Endometrial microvascular endothelial cells (primary cell): Measurements from ENCODE around the gene ADA. TPM values are rescaled to one million over a fixed set of nuclear protein-coding genes. Genes with fewer than 3 reads are reported as not detected.

Source experiments
- in situ Hi-C: cut with HindIII; loops from 2 replicates; pipeline ENCODE4 v1.10.0; 2017; ENCODE audit warnings: low sequenced_read_pairs, low pct_unique_long_range_greater_than_20kb; ENCODE audit errors: inconsistent ontology term
- total RNA-seq: library from RNA; depleted of rRNA; stranded (reverse); fragments of >200 nt; gene quantifications from one replicate; pipeline ENCODE4 v1.2.3, GENCODE V29; 2015; ENCODE audit errors: inconsistent ontology term

ADA gene
- total RNA-seq, 1 donor from 2014 or later: 6.5 TPM

DNA sequence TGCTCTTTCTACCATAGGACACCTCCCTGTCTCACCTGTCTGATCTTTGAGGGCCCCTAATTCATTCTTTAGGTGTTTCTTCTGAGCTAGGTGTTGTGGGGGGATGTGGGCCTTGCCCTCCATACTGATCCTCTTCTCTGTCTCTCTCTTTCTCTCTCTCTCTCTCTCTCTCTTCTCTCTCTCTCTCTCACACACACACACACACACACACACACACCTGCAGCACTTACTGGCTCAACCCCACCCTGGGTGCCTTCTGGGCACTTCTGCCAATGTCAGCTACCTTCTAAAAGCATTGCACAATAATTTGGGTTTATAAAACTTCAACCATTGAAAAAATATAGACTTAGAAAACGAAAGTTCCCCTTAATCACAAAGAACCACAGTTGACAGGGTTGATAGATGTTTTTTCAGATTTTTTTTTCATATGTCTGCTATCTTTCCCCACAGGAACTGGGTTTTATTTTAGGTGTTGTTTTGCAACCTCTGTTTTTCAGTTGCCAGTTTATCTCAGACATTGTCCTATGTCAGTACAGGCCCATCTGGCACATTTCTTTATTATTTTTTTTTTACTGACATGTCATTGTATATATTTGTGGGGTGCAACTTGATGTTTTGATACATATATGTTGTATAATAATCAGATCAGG is 41.1 kb downstream of the ADA start:
- in situ Hi-C loops: no loop called here

DNA sequence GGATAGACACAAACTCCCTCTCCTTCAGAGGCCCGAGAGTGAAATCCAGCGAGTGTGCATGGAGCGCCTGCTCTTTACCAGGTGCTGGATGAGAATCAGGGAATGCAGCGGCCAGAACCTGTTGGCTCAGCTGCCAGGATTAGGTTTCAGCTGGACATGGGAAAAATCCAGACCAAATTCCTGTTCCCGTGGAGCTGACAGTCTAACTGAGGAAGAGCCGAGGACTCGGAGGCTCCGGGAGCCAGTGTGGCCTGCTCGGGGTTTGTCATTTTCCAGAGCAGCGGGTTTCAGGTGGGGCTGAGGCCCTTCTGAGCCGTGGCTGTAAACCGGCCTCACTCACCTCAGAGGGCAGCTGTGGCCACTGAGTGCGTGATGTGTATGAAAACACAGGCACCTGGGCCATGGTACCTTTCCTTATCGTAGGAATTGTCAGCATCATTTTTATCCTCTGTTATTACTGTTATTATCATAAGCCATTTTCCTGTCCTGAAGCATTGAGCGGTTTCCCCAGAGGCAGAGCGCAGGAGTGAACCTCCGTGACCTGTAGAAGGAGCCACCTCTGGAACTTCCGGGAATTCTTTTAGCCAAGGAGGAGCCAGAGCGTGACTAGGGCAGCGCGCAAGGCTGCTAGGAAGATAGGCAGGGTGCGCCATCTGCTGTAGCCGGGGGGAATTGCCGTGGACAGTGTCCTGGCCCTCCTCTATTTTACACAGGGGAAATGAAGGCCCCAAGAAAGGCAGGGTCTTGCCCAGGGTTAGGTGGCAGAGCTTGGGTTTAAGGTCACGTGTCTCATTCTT is 41.8 kb downstream of the ADA start:
- in situ Hi-C loops: no loop called here

DNA sequence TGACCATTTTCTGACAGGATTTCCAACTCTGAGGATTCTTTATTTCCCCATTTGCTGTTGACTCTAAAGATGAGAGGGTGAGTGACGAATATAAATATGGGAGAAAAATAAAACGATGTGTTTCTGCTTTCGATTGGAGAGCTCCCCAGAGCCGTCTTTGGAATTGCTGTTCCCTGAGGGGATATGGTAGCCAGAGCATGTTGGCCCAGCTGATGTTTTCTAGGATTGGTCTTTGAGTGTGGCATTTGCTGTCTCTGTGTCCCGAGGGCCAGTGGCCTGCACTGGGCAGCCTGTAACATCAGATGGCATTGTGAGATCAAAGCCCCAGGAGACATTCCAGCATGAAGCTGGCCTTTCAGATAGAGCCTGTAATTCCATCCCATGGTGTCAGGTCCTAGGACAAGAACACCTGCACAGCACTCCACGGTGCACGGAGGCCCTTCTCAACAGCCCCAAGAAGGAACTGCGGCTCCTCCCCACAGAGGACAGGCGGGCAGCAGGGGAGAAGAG is 42.4 kb downstream of the ADA start:
- in situ Hi-C loops: no loop called here

DNA sequence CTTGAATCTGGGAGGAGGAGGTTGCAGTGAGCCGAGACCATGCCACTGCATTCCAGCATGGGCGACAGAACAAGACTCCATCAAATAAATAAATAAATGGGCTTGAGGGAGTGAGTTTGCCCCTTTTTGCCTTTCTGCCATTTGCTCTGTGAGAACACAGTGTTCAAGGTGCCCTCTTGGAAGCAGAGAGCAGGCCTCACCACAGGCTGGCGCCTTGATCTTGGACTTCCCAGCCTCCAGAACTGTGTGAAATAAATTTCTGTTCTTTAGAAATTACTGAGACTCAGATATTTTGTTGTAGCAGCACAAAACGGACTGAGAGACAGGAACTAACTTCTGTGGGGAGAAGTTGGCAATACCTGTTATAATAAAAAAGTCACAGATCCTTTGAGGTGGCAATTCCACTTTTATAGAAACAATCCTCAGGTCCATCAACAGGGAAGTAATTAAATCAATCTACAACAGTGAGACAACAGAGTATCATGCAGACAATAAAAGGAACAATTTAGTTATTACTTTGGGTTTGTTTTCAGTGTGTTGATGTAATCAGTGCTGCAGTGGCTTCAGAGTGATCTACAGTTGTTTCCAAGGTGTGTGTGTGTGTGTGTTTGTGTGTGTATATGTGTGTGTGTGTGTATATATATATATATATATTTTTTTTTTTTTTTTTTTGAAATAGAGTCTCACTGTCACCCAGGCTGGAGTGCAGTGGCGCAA is 44.6 kb downstream of the ADA start:
- in situ Hi-C loops: no loop called here

DNA sequence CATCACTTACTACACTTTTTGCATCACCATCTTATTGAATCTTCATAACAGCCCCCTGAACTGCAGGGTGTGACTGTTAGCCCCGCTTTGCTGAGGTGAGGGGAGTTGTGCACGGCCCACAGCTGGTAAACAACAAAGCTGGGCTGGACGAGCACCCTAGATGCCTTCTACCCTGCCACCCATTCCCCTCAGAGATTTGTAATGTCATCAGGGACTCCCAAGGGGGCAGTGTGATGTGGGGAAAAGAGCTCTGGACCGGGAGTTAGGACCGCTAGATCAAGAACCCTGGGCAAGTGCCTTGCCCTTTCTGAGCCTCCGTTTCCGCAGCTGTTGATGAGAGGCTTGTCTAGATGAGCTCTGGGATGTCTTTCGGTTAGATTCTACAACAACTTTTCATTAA is 48.2 kb downstream of the ADA start:
- in situ Hi-C loops: no loop called here

DNA sequence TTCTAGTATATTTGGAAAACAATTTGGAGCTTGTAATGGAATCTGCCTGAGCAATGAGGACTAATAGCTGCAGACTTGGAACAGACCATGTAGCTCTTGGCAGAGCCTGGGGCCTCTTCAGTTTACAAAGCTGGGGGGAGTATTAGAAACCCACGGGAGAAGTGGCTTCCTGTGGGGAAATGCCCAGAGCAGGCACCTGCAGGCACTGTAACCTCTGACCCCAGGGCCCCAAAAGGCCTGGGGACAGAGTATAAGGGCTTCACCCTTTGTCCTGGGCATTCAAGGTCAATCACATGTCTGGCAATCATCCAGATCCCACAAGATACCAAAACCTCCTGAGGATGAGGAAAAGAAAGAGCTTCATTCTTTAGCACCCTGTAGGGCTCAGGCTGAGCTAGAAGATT is 49.7 kb downstream of the ADA start:
- in situ Hi-C loops: no loop called here

DNA sequence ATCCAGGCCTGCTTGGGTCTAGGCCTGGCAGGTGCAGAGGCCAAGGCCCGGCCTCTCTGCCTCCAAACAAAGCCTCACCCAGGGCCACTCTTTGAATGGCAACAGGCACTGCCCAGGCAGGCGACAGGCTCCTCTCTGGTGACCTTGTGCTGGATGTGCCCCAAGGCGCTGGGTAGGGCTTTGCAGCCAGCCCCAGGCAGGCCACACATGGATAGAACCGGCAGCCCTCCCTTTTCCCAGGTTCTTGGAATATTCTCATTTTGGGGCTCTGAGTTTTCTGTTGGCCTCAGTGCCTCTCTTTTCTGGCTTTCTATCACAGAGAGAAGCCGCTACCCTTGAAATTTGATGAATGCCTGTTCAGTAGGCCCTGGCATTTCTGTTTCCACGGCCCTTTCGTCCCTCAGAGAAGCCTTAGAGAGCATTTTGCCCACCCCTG is 50.2 kb downstream of the ADA start:
- in situ Hi-C loops: no loop called here

DNA sequence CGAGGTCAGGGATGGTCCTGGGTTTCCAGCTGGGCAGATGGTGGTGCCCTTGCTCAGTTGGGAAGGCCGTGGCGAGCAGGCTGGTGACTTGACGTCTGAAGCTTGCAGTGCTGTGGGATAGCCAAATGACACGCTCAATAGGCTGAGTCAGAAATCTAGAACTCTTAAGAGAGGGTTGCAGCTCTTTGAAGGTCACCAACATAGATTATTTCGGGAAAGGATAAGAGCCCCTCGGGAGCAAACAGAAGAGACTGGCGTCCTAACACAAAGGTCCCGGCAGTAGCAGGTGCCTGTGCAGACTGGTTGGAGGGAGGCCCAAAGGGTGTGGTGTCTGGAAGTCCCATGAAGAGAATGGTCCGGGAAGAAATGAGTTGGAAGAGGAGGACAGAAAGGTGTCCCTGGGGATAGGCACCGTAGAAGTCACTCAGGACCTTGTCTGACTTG is 50.7 kb downstream of the ADA start:
- in situ Hi-C loops: no loop called here

DNA sequence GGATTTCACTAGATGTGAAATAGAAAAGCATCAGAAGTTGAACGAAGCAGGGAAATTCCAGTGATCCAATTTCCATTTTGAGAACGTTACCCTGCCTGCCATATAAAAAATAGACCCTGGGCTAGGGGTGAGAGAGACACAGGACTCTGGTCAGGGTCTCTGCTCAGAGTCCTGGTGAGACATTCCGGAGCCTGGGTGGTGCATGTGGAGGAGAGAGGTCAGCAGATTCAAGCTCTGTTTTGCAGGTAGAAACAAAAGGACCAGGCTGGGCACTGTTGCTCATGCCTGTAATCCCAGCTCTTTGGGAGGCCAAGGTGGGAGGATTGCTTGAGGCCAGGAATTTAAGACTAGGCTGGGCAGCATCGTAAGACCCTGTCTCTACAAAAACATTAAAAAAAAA is 51.2 kb downstream of the ADA start:
- in situ Hi-C loops: no loop called here

DNA sequence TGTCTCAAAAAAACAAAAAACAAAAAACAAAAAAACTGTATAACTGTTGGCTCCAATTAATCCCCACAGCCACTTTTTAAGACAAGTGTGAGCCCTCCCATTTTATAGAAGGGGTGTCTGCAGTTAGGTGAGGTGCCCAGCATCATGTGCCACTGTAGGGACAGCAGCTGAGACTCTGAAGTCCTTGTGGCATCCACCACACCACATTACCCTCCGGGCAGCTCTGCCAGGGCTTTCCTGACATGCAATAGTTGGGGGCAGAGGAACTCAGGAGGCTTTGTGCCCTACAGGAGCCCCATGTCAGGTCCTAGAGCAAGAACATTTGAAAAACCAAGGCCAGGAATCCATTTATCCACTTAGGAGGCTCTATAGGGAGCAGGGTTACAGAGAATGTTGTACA is 51.8 kb downstream of the ADA start:
- in situ Hi-C loops: no loop called here

DNA sequence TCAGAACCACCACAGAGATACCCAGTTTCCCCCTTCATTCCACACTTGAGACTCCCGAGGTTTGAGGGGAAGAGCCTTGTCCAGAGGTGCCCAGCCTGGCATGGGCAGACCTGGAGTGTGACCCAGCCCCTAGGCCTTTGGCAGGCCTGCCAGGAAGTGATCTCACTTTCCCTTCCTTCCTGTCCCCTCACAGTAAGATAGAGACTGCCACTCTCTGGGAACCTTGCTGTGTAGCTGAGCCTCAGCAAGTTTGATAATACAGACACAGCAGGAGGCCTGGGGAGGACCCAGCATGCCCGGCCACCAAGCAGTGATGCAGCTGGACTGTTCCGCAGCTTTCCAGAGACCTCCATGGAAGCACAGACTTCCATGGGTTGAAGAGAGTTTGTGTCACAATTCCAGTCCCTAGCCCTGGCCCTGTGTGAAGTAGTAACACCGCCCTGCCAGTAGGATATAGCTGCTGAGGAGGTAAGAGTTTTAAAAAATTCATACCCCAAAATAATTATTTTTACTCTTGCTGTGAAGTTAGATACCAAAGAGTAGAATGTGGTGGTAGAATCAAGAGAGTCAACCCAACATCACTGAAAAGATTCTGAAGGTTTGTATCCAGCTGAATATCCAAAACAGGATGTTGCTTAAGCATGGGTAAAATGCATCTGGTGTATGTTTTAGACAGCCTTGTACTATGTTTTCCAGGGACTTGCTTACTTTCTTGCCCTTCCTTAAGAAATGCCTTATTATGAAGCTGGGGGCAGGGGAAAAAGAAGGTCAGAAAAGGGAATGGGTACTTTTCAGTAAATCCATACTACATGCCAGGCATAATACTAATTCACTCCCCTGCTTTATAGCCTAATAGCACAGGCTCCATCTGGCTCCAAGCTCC is 52.8 kb downstream of the ADA start:
- in situ Hi-C loops: no loop called here

DNA sequence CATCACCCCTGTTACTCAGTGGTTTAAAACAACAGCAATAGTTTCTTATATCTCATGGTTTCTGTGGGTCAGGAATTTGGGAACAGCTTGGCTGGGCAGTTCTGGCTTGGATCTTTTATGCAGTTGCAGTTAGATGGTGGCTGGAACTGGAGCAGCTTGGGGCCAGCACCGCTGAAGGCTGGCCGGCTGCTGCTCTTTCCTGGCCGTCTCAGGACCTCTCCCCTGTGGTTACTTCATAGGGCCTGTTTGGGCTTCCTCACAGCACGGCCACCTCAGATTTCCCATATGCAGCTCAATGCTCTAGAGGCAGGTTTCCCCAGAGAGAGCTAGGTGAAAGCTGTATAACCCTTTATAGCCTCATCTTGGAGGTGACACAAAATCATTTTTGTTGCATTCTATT is 53.6 kb downstream of the ADA start:
- in situ Hi-C loops: no loop called here

DNA sequence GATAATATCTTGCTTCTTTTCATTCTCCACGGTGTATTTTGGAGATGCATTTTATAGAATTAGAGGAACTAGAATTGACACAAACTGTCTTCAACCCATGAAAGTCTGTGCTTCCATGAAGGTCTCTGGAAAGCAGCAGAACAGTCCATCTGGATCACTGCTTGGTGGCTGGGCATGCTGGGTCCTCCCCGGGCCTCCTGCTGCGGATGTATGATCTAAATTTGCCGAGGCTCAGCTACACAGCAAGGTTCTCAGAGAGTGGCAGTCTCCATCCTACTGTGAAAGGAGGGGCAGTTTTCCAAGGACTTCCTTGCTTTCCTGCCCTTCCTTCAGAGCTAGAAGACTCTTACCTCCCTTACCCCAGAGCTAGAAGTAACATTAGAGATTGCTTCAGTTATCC is 54.0 kb downstream of the ADA start:
- in situ Hi-C loops: no loop called here

DNA sequence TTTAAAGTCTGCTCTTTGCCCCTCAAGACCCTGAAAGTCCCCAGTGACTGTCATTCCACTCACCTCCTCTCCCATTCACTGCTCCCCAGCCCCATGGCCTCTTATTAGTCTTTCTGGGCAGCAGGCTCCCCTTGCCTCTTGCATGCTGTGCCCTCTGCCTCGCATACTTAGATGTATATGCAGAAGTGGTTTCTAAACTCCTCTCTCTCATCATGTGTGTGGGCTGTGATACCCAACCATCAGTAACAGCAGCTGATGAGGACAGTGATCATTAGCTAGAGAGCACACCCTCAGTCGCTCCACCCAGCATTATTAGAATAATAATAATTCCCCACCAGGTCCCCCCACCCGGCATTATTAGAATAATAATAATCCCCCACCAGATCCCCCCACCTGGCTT is 54.6 kb downstream of the ADA start:
- in situ Hi-C loops: no loop called here

DNA sequence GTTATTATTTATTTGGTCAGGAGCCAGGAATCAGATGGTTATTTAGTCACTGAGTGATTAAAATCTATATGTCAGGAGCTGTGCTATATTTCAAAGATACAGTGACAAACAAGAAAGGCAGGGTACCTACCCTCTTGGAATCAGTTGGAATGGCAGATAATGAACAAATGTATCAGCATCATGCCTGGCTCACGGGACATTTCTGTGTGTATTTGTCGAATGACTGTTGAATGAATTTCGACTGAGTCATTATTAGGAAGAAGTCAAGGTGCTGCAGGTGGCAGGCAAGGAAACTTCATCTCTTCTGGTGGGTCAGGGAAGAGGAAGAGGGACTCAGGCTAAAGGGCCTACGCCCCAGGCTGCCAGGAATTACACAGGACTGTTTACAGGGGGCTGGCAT is 55.5 kb downstream of the ADA start:
- in situ Hi-C loops: no loop called here

DNA sequence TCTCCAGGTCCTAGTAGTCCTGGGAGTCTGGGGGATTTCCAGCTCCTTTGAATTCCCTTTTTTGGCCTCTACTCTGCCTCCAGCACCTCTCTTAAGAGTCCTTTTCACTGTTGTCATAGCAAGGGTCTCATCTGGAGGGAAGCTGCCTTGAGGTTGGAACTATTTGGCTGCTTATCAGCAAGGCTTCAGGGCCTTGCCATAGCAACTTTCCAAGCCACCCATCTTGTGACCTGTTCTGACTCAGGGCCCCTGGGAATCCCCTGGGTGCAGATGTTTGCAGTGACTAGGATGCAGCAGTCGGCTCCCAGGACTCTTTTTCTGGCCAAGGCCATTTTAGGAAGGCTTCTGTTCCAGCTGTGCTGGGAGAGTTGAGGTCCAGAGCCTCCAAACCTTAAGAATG is 56.8 kb downstream of the ADA start:
- in situ Hi-C loops: no loop called here

DNA sequence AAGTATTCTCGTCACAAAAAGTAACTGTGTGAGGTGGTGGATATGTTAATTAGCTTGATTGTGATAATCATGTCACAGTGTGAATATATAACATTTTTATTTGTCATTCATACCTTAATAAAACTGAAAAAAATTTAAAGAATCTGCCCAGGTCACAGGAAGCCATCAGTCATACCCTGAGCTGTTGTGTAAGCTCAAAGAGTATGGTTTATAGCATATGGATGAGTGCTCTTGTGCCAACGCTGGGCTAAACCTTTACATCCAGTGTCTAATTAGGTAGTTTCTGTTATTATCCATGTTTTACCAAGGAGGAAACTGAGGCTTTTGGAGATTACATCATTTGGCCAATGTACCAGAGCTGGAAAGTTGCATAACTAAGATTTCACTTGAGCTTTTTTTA is 57.7 kb downstream of the ADA start:
- in situ Hi-C loops: no loop called here

DNA sequence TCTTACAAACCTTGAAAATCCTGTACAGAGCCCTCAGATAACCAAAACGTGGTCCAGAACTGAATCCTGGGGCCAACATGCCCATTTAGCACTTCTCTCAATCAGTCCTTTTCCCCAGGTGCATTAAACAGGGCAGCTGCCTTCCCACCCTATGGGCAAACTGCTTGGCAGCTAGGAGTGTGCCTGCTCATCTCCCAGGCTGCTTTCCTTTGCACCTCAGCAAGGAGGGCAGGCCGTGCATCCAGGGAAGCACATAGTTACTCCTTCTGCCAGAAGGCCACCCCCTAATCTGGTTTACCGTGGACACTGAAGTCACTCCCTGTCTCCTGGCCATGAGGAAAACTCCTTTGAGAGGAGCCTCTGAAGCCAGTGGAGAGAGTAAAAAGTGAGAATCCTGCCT is 59.1 kb downstream of the ADA start:
- in situ Hi-C loops: no loop called here
